ENCODE results near the gene LSG1.

DNA sequence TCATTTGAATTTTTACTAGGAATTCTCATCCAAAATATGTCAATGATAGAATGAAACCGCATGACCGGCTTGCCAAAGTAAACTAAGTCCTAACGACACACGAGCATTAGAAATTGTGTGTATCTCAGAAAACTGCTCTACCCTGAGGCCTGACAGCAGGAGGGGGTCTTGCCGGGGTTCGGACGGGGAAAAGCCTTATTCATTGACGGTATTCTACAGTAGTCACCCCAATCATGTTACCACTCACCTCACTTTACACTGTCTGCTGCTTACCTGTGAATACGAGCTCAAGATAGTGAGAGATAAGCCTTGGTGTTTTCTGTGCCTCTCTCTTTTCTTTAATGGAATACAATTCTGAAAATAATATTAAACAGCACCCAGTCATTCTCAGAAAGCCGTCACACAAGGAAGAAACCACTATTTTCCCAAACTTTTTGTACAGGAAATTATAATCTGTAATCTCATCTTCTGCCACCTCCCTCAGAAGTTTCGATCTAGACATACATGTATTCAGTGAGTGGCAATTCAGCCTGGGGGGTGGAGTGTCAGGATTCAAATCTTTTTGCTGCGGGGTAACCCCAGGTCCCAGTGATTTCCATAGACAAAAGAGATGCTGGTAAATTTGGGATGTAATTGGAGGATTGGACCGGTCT lies 13.2 kb upstream of the LSG1 start:
- TF ChIP-seq EZH2 (IDR thresholded peaks at IDR 0.05; ENCODE audit: borderline replicate concordance, insufficient read depth, low read length, poor library complexity, severe bottlenecking) (no peak), SMC3 (conservative IDR thresholded peaks at IDR 0.05; ENCODE audit: poor library complexity) (no peak), POLR2AphosphoS5 (IDR thresholded peaks at IDR 0.05) (no peak), RAD21 (conservative IDR thresholded peaks at IDR 0.05) (no peak), EP300 (conservative IDR thresholded peaks at IDR 0.05; ENCODE audit: poor library complexity, severe bottlenecking) (no peak), TAF1 (IDR thresholded peaks at IDR 0.05; ENCODE audit: low read depth) (no peak), MXI1 (conservative IDR thresholded peaks at IDR 0.05; ENCODE audit: poor library complexity, severe bottlenecking) (no peak)
- TF ChIP-seq, protein P1, sequence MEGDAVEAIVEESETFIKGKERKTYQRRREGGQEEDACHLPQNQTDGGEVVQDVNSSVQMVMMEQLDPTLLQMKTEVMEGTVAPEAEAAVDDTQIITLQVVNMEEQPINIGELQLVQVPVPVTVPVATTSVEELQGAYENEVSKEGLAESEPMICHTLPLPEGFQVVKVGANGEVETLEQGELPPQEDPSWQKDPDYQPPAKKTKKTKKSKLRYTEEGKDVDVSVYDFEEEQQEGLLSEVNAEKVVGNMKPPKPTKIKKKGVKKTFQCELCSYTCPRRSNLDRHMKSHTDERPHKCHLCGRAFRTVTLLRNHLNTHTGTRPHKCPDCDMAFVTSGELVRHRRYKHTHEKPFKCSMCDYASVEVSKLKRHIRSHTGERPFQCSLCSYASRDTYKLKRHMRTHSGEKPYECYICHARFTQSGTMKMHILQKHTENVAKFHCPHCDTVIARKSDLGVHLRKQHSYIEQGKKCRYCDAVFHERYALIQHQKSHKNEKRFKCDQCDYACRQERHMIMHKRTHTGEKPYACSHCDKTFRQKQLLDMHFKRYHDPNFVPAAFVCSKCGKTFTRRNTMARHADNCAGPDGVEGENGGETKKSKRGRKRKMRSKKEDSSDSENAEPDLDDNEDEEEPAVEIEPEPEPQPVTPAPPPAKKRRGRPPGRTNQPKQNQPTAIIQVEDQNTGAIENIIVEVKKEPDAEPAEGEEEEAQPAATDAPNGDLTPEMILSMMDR (IDR thresholded peaks at IDR 0.05; ENCODE audit: poor library complexity, severe bottlenecking): no peak
- TF ChIP-seq, protein P2, sequence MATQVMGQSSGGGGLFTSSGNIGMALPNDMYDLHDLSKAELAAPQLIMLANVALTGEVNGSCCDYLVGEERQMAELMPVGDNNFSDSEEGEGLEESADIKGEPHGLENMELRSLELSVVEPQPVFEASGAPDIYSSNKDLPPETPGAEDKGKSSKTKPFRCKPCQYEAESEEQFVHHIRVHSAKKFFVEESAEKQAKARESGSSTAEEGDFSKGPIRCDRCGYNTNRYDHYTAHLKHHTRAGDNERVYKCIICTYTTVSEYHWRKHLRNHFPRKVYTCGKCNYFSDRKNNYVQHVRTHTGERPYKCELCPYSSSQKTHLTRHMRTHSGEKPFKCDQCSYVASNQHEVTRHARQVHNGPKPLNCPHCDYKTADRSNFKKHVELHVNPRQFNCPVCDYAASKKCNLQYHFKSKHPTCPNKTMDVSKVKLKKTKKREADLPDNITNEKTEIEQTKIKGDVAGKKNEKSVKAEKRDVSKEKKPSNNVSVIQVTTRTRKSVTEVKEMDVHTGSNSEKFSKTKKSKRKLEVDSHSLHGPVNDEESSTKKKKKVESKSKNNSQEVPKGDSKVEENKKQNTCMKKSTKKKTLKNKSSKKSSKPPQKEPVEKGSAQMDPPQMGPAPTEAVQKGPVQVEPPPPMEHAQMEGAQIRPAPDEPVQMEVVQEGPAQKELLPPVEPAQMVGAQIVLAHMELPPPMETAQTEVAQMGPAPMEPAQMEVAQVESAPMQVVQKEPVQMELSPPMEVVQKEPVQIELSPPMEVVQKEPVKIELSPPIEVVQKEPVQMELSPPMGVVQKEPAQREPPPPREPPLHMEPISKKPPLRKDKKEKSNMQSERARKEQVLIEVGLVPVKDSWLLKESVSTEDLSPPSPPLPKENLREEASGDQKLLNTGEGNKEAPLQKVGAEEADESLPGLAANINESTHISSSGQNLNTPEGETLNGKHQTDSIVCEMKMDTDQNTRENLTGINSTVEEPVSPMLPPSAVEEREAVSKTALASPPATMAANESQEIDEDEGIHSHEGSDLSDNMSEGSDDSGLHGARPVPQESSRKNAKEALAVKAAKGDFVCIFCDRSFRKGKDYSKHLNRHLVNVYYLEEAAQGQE (IDR thresholded peaks at IDR 0.05; ENCODE audit: borderline replicate concordance): no peak
